Measurements from ENCODE around the gene RPL35. TPM values are rescaled to one million over a fixed set of nuclear protein-coding genes. Genes with fewer than 3 reads are reported as not detected.
A peak's percentile ranks its signal among the peaks of the same experiment; 100 is the strongest.

Gene RPL35
- total and polyA plus RNA-seq, 10 of the 15 experiments (the other 5 are each of a cell fraction or from before 2014, with no cell fraction given) = 2,572 to 6,300 (median 3,864) TPM

GRCh38 chr9:124869986-124870560 lies 8.3 kb upstream of the RPL35 start (continued):
- TF ChIP-seq KDM1A (IDR thresholded peaks at IDR 0.05; ENCODE audit: borderline replicate concordance) (no peak), BHLHE40 (IDR thresholded peaks at IDR 0.05; ENCODE audit: borderline replicate concordance in 1 of 2, low read depth in 2 of 2, low read length in 1 of 2) (peak; percentile 51 to 70; a peak in 3 of 4 replicates), TCF7 (IDR thresholded peaks at IDR 0.05; ENCODE audit: borderline replicate concordance) (peak; percentile 28; the same call in 1 of the 2 replicates), ZNF687 (IDR thresholded peaks at IDR 0.05) (peak; percentile 29; the same call in 1 of the 2 replicates), ESRRA (IDR thresholded peaks at IDR 0.05; ENCODE audit: low read length) (no peak), MEF2B (IDR thresholded peaks at IDR 0.05; ENCODE audit: partially characterized antibody, poor library complexity, severe bottlenecking) (peak; percentile 44), STAT3 (IDR thresholded peaks at IDR 0.05; ENCODE audit: low read depth, low read length) (peak; percentile 86; the same call in 1 of the 2 replicates), MYC (IDR thresholded peaks at IDR 0.05; ENCODE audit: insufficient read depth, insufficient read length, insufficient replicate concordance, low read length, severe bottlenecking) (no peak), TARDBP (IDR thresholded peaks at IDR 0.05; ENCODE audit: borderline replicate concordance) (no peak), CEBPB (IDR thresholded peaks at IDR 0.05; ENCODE audit: borderline replicate concordance in 1 of 2, low read depth in 2 of 2, low read length in 2 of 2) (no peak), ZNF384 (IDR thresholded peaks at IDR 0.05; ENCODE audit: borderline replicate concordance, low read depth, low read length) (no peak), ETV6 (conservative IDR thresholded peaks at IDR 0.05 in 1 of 2, IDR thresholded peaks at IDR 0.05 in 1 of 2; ENCODE audit: borderline replicate concordance in 1 of 2, low read depth in 1 of 2) (peak in 1 of 2 experiments; percentile 92; a peak in 2 of 4 replicates), PAX8 (IDR thresholded peaks at IDR 0.05) (no peak), ZNF622 (IDR thresholded peaks at IDR 0.05) (no peak), SPI1 (IDR thresholded peaks at IDR 0.05; ENCODE audit: borderline replicate concordance, insufficient read depth, low read depth, low read length) (no peak), BCLAF1 (IDR thresholded peaks at IDR 0.05) (no peak), CHD2 (IDR thresholded peaks at IDR 0.05; ENCODE audit: borderline replicate concordance, low read depth, low read length) (peak; percentile 96), JUND (IDR thresholded peaks at IDR 0.05; ENCODE audit: low read depth, low read length) (peak; percentile 47), RFX5 (IDR thresholded peaks at IDR 0.05; ENCODE audit: low read depth, low read length) (no peak), ZNF274 (IDR thresholded peaks at IDR 0.05; ENCODE audit: insufficient read depth, insufficient read length) (no peak)
- TF ChIP-seq, protein P1, sequence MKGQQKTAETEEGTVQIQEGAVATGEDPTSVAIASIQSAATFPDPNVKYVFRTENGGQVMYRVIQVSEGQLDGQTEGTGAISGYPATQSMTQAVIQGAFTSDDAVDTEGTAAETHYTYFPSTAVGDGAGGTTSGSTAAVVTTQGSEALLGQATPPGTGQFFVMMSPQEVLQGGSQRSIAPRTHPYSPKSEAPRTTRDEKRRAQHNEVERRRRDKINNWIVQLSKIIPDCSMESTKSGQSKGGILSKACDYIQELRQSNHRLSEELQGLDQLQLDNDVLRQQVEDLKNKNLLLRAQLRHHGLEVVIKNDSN (IDR thresholded peaks at IDR 0.05; ENCODE audit: borderline replicate concordance, extremely low read length, insufficient read depth, low read depth, low read length) = no peak

Data from GM12878 (cell line).